ENCODE results near the gene TSEN54. TPM values are rescaled to one million over a fixed set of nuclear protein-coding genes. Genes with fewer than 3 reads are reported as not detected.
A peak's percentile ranks its signal among the peaks of the same experiment; 100 is the strongest.

Gene TSEN54
- total and polyA plus RNA-seq, 4 donors: 9.1 to 15.1 (median 12.3) TPM

GRCh38 chr17:75471207-75471606 is 45.1 kb upstream of the TSEN54 start:
- Histone ChIP-seq H3K4me1 (ENCODE audit: control insufficient read depth in 4 of 4, insufficient read depth in 4 of 4, low read length in 3 of 4) (peaks cover 0 to 10% (median 2%) of the 10 kb centered on the region in 4 donors), H3K36me3 (ENCODE audit: control insufficient read depth in 4 of 4, insufficient read depth in 3 of 4, low read depth in 1 of 4, low read length in 3 of 4) (peaks cover 0 to 7% (median 3%) of the 10 kb centered on the region in 4 donors), H3K9ac (ENCODE audit: low read depth in 1 of 2, low read length in 2 of 2) (no peak overlapping the region), H3K27me3 (ENCODE audit: control insufficient read depth in 4 of 4, insufficient read depth in 4 of 4, low read length in 3 of 4) (no peaks in the 10 kb centered on the region), H3K27ac (ENCODE audit: low read depth in 1 of 2, low read length in 2 of 2) (no peak overlapping the region), H3K9me3 (ENCODE audit: control insufficient read depth in 4 of 4, low read length in 3 of 4) (no peaks in the 10 kb centered on the region), H3K4me3 (ENCODE audit: low read depth in 1 of 3, low read length in 3 of 3) (no peak overlapping the region)
- WGBS: 96% methylated on average over 6 of the region's 6 CpGs
- no peak for TF ChIP-seq CTCF (IDR thresholded peaks at IDR 0.05; ENCODE audit: low read depth, low read length, missing input control)
- no peak for TF ChIP-seq GABPA (IDR thresholded peaks at IDR 0.05 in 1 of 2, conservative IDR thresholded peaks at IDR 0.05 in 1 of 2)
- no peak for TF ChIP-seq HNF4A (conservative IDR thresholded peaks at IDR 0.05)
- no peak for TF ChIP-seq SP1 (IDR thresholded peaks at IDR 0.05)
- TF ChIP-seq RAD21 (IDR thresholded peaks at IDR 0.05): no peak
- no peak for TF ChIP-seq ATF3 (IDR thresholded peaks at IDR 0.05)
- no peak for TF ChIP-seq MAX (IDR thresholded peaks at IDR 0.05)
- TF ChIP-seq JUND (IDR thresholded peaks at IDR 0.05): no peak
- no peak for TF ChIP-seq TAF1 (conservative IDR thresholded peaks at IDR 0.05)
- TF ChIP-seq NR2F2 (IDR thresholded peaks at IDR 0.05): no peak
- TF ChIP-seq REST (IDR thresholded peaks at IDR 0.05): no peak
- TF ChIP-seq ZBTB33 (IDR thresholded peaks at IDR 0.05): no peak
- no peak for TF ChIP-seq EGR1 (IDR thresholded peaks at IDR 0.05; ENCODE audit: low read depth in 2 of 2)
- no peak for TF ChIP-seq YY1 (IDR thresholded peaks at IDR 0.05)
- no peak for DNase-seq (ENCODE audit: low spot score)

- Histone ChIP-seq H3K4me1 (ENCODE audit: control insufficient read depth in 4 of 4, insufficient read depth in 4 of 4, low read length in 3 of 4) (peaks cover 0 to 18% (median 8%) of the 10 kb centered on the region in 4 donors), H3K9me3 (ENCODE audit: control insufficient read depth in 4 of 4, low read length in 3 of 4) (no peaks in the 10 kb centered on the region), H3K27me3 (ENCODE audit: control insufficient read depth in 4 of 4, insufficient read depth in 4 of 4, low read length in 3 of 4) (no peaks in the 10 kb centered on the region), H3K36me3 (ENCODE audit: control insufficient read depth in 4 of 4, insufficient read depth in 3 of 4, low read depth in 1 of 4, low read length in 3 of 4) (peaks cover 0 to 7% (median 3%) of the 10 kb centered on the region in 4 donors), H3K4me3 (ENCODE audit: low read depth in 1 of 3, low read length in 3 of 3) (no peak overlapping the region), H3K27ac (ENCODE audit: low read depth in 1 of 2, low read length in 2 of 2) (no peak overlapping the region), H3K9ac (ENCODE audit: low read depth in 1 of 2, low read length in 2 of 2) (no peak overlapping the region)
- DNase-seq (ENCODE audit: low spot score): no peak
- 40% methylated on average over 4 of the region's 4 CpGs for WGBS
- TF ChIP-seq REST (IDR thresholded peaks at IDR 0.05) (no peak), JUND (IDR thresholded peaks at IDR 0.05) (no peak), HNF4A (conservative IDR thresholded peaks at IDR 0.05) (peak; percentile 18 to 41), FOXA1 (IDR thresholded peaks at IDR 0.05) (no peak), TAF1 (conservative IDR thresholded peaks at IDR 0.05) (no peak), GABPA (IDR thresholded peaks at IDR 0.05 in 1 of 2, conservative IDR thresholded peaks at IDR 0.05 in 1 of 2) (no peak), NR2F2 (IDR thresholded peaks at IDR 0.05) (no peak), ATF3 (IDR thresholded peaks at IDR 0.05) (no peak), RXRA (IDR thresholded peaks at IDR 0.05) (peak in 1 of 2 donors; percentile 45), HNF4G (IDR thresholded peaks at IDR 0.05) (no peak), RAD21 (IDR thresholded peaks at IDR 0.05) (peak; percentile 17 to 51), YY1 (IDR thresholded peaks at IDR 0.05) (no peak), EGR1 (IDR thresholded peaks at IDR 0.05; ENCODE audit: low read depth in 2 of 2) (no peak), ZBTB33 (IDR thresholded peaks at IDR 0.05) (no peak)
Observed at GRCh38 chr17:75472119-75472518, 44.2 kb upstream of the TSEN54 start.
